ENCODE data around the gene PPFIA3. TPM values are rescaled to one million over a fixed set of nuclear protein-coding genes. Genes with fewer than 3 reads are reported as not detected.

PPFIA3 gene
- total and polyA plus RNA-seq, 5 donors from 2014 or later: 0.11 to 2.6 (median 0.17) TPM; not detected in 1

DNA sequence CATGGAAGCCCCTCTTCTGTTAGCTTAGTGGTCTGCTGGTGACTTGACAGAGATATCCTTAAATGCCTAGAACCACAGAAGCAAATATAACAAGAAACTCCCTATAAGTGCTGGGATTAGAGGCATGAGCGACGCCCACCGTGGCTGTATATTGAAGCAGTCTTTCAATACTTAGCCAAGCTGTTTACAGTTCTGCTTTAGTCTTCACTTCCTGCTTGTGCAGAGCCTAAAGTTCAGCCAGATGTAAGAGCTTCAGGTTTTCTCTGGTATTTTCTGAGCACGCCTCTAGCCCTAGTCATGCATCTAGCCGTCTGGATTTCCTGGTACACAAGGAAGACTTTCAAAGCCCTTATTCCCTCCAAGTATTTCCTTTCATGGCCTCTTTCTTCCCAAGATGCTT is 66.8 kb downstream of the PPFIA3 start:
- H3K9me3 Mint-ChIP-seq: peaks cover 0 to 26% (median 5%) of the 10 kb centered on the region in 7 donors
- DNase-seq (no peak), ATAC-seq (ENCODE audit: low read depth in 2 of 2) (peak in 1 of 2 donors; percentile 56)
- H3K27me3 Mint-ChIP-seq: peaks cover 11% of the 10 kb centered on the region
- no peaks in the 10 kb centered on the region for H3K27me3 ChIP-seq (ENCODE audit: control insufficient read depth, insufficient read depth, low read length)
- peaks cover 5% of the 10 kb centered on the region for H3K4me1 ChIP-seq (ENCODE audit: control insufficient read depth, insufficient read depth, low read length, poor library complexity, severe bottlenecking)
- H3K27ac ChIP-seq (ENCODE audit: insufficient read depth, low read length, poor library complexity, severe bottlenecking): no peak overlapping the region
- H3K36me3 Mint-ChIP-seq: no peaks in the 10 kb centered on the region
- H3K4me1 Mint-ChIP-seq: peaks cover 5 to 17% (median 9%) of the 10 kb centered on the region in 4 donors
- peak overlapping the region in 1 of 3 donors; percentile 27 for H3K27ac Mint-ChIP-seq
- no peak overlapping the region for H3K4me3 Mint-ChIP-seq
- H3K36me3 ChIP-seq (ENCODE audit: control insufficient read depth, insufficient read depth, low read length): no peaks in the 10 kb centered on the region
- no peak overlapping the region for H3K4me3 ChIP-seq (ENCODE audit: low read depth, low read length)
- H3K9me3 ChIP-seq (ENCODE audit: control insufficient read depth in 2 of 2, low read length in 2 of 2): peaks cover 4 to 5% of the 10 kb centered on the region in 2 experiments

DNA sequence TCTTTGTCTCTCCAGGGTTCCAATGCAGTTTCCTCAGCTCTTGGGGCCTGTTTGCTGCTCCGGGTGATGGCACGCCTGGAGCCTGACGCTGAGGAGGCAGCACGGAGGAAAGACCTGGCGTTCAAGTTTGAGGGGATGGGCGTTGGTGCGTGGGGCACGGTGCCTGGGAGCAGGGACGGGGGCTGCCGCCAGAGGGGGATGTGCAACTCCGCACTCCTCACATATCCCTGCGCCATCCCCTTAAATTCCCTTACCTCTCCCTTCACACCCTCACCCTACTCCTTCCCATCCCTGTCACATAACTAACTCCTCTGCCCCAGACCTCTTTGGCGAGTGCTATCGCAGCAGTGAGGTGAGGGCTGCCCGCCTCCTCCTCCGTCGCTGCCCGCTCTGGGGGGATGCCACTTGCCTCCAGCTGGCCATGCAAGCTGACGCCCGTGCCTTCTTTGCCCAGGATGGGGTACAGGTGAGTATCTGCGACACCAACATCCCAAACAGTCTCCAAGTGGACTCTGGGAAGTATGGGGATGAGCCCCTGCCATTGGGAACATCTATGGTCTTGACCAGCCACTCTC is 69.4 kb downstream of the PPFIA3 start:
- Mint-ChIP-seq H3K36me3 (no peaks in the 10 kb centered on the region), H3K9me3 (peaks cover 0 to 20% (median 4%) of the 10 kb centered on the region in 7 donors)
- H3K27me3 ChIP-seq (ENCODE audit: control insufficient read depth, insufficient read depth, low read length): no peaks in the 10 kb centered on the region

GRCh38 chr19:49189259-49189658 is 69.9 kb downstream of the PPFIA3 start:
- Mint-ChIP-seq H3K36me3 (no peaks in the 10 kb centered on the region), H3K4me1 (peaks cover 5 to 17% (median 9%) of the 10 kb centered on the region in 4 donors), H3K4me3 (no peak overlapping the region), H3K27ac (peak overlapping the region in 1 of 3 donors; percentile 43), H3K27me3 (peaks cover 7% of the 10 kb centered on the region), H3K9me3 (peaks cover 0 to 16% (median 0%) of the 10 kb centered on the region in 7 donors)
- H3K4me1 ChIP-seq (ENCODE audit: control insufficient read depth, insufficient read depth, low read length, poor library complexity, severe bottlenecking): peaks cover 5% of the 10 kb centered on the region
- ATAC-seq (ENCODE audit: low read depth in 2 of 2): no peak
- no peak for DNase-seq
- H3K4me3 ChIP-seq (ENCODE audit: low read depth, low read length): no peak overlapping the region
- peaks cover 0 to 2% of the 10 kb centered on the region in 2 experiments for H3K9me3 ChIP-seq (ENCODE audit: control insufficient read depth in 2 of 2, low read length in 2 of 2)
- H3K27ac ChIP-seq (ENCODE audit: insufficient read depth, low read length, poor library complexity, severe bottlenecking): no peak overlapping the region
- no peaks in the 10 kb centered on the region for H3K36me3 ChIP-seq (ENCODE audit: control insufficient read depth, insufficient read depth, low read length)
- H3K27me3 ChIP-seq (ENCODE audit: control insufficient read depth, insufficient read depth, low read length): no peaks in the 10 kb centered on the region

More for the DNA sequence above, 69.4 kb downstream of the PPFIA3 start:
- Mint-ChIP-seq H3K4me3 (no peak overlapping the region), H3K4me1 (peaks cover 5 to 17% (median 9%) of the 10 kb centered on the region in 4 donors), H3K27me3 (peaks cover 7% of the 10 kb centered on the region), H3K27ac (no peak overlapping the region)
- Histone ChIP-seq H3K9me3 (ENCODE audit: control insufficient read depth in 2 of 2, low read length in 2 of 2) (peaks cover 4 to 5% of the 10 kb centered on the region in 2 experiments), H3K27ac (ENCODE audit: insufficient read depth, low read length, poor library complexity, severe bottlenecking) (no peak overlapping the region), H3K4me1 (ENCODE audit: control insufficient read depth, insufficient read depth, low read length, poor library complexity, severe bottlenecking) (peaks cover 5% of the 10 kb centered on the region), H3K36me3 (ENCODE audit: control insufficient read depth, insufficient read depth, low read length) (no peaks in the 10 kb centered on the region), H3K4me3 (ENCODE audit: low read depth, low read length) (no peak overlapping the region)
- ATAC-seq (ENCODE audit: low read depth in 2 of 2) (no peak), DNase-seq (no peak)

GRCh38 chr19:49190781-49191180 is 71.4 kb downstream of the PPFIA3 start:
- no peak for DNase-seq
- Histone ChIP-seq H3K9me3 (ENCODE audit: control insufficient read depth in 2 of 2, low read length in 2 of 2) (no peaks in the 10 kb centered on the region), H3K4me1 (ENCODE audit: control insufficient read depth, insufficient read depth, low read length, poor library complexity, severe bottlenecking) (peaks cover 5% of the 10 kb centered on the region), H3K36me3 (ENCODE audit: control insufficient read depth, insufficient read depth, low read length) (no peaks in the 10 kb centered on the region), H3K27ac (ENCODE audit: insufficient read depth, low read length, poor library complexity, severe bottlenecking) (no peak overlapping the region), H3K27me3 (ENCODE audit: control insufficient read depth, insufficient read depth, low read length) (no peaks in the 10 kb centered on the region), H3K4me3 (ENCODE audit: low read depth, low read length) (no peak overlapping the region)
- no peaks in the 10 kb centered on the region for H3K36me3 Mint-ChIP-seq
- peaks cover 0 to 7% (median 0%) of the 10 kb centered on the region in 7 donors for H3K9me3 Mint-ChIP-seq
- H3K4me1 Mint-ChIP-seq: peaks cover 5 to 17% (median 9%) of the 10 kb centered on the region in 4 donors
- peak overlapping the region in 1 of 3 donors; percentile 32 for H3K27ac Mint-ChIP-seq
- H3K4me3 Mint-ChIP-seq: no peak overlapping the region
- no peak for ATAC-seq (ENCODE audit: low read depth in 2 of 2)
- peaks cover 7% of the 10 kb centered on the region for H3K27me3 Mint-ChIP-seq

- Mint-ChIP-seq H3K27ac (no peak overlapping the region), H3K4me3 (no peak overlapping the region), H3K4me1 (peaks cover 0 to 15% (median 6%) of the 10 kb centered on the region in 4 donors), H3K9me3 (no peaks in the 10 kb centered on the region), H3K27me3 (peaks cover 7% of the 10 kb centered on the region), H3K36me3 (no peaks in the 10 kb centered on the region)
- no peak for DNase-seq
- no peaks in the 10 kb centered on the region for H3K27me3 ChIP-seq (ENCODE audit: control insufficient read depth, insufficient read depth, low read length)
- H3K27ac ChIP-seq (ENCODE audit: insufficient read depth, low read length, poor library complexity, severe bottlenecking): no peak overlapping the region
- no peaks in the 10 kb centered on the region for H3K36me3 ChIP-seq (ENCODE audit: control insufficient read depth, insufficient read depth, low read length)
- peaks cover 5% of the 10 kb centered on the region for H3K4me1 ChIP-seq (ENCODE audit: control insufficient read depth, insufficient read depth, low read length, poor library complexity, severe bottlenecking)
- H3K9me3 ChIP-seq (ENCODE audit: control insufficient read depth in 2 of 2, low read length in 2 of 2): no peaks in the 10 kb centered on the region
- ATAC-seq (ENCODE audit: low read depth in 2 of 2): no peak
- H3K4me3 ChIP-seq (ENCODE audit: low read depth, low read length): no peak overlapping the region
These were observed 74.6 kb downstream of the PPFIA3 start for GRCh38 chr19:49193822-49194394.

DNA sequence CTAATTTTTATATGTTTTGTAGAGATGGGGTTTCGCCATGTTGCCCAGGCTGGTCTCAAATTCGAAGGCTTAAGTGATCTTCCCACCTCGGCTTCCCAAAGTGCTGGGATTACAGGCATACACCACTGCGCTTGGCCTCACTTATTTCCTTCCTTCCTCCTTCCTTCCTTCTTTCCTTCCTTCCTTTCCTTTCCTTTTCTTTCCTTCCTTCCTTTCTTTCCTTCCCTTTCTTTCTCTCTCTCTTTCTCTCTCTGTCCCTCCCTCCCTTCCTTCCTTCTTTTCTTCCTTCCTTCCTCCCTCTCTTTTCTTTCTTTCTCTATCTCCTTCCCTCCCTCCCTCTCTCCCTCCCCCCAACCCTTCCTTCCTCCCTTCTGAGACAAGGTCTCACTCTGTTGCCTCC is 75.1 kb downstream of the PPFIA3 start:
- no peak overlapping the region for H3K27ac ChIP-seq (ENCODE audit: insufficient read depth, low read length, poor library complexity, severe bottlenecking)
- DNase-seq (no peak), ATAC-seq (ENCODE audit: low read depth in 2 of 2) (no peak)
- H3K27me3 ChIP-seq (ENCODE audit: control insufficient read depth, insufficient read depth, low read length): no peaks in the 10 kb centered on the region
- Mint-ChIP-seq H3K27ac (no peak overlapping the region), H3K9me3 (no peaks in the 10 kb centered on the region), H3K4me1 (peaks cover 0 to 13% (median 5%) of the 10 kb centered on the region in 4 donors), H3K4me3 (no peak overlapping the region), H3K36me3 (no peaks in the 10 kb centered on the region), H3K27me3 (peaks cover 9% of the 10 kb centered on the region)
- no peak overlapping the region for H3K4me3 ChIP-seq (ENCODE audit: low read depth, low read length)
- no peaks in the 10 kb centered on the region for H3K9me3 ChIP-seq (ENCODE audit: control insufficient read depth in 2 of 2, low read length in 2 of 2)
- peaks cover 5% of the 10 kb centered on the region for H3K4me1 ChIP-seq (ENCODE audit: control insufficient read depth, insufficient read depth, low read length, poor library complexity, severe bottlenecking)
- H3K36me3 ChIP-seq (ENCODE audit: control insufficient read depth, insufficient read depth, low read length): no peaks in the 10 kb centered on the region

GRCh38 chr19:49196527-49197240 is 77.3 kb downstream of the PPFIA3 start:
- Histone ChIP-seq H3K9me3 (ENCODE audit: control insufficient read depth in 2 of 2, low read length in 2 of 2) (no peaks in the 10 kb centered on the region), H3K27me3 (ENCODE audit: control insufficient read depth, insufficient read depth, low read length) (no peaks in the 10 kb centered on the region), H3K4me3 (ENCODE audit: low read depth, low read length) (no peak overlapping the region), H3K4me1 (ENCODE audit: control insufficient read depth, insufficient read depth, low read length, poor library complexity, severe bottlenecking) (no peaks in the 10 kb centered on the region), H3K36me3 (ENCODE audit: control insufficient read depth, insufficient read depth, low read length) (no peaks in the 10 kb centered on the region), H3K27ac (ENCODE audit: insufficient read depth, low read length, poor library complexity, severe bottlenecking) (no peak overlapping the region)
- no peak for ATAC-seq (ENCODE audit: low read depth in 2 of 2)
- H3K4me1 Mint-ChIP-seq: peaks cover 0 to 5% (median 2%) of the 10 kb centered on the region in 4 donors
- H3K9me3 Mint-ChIP-seq: peaks cover 0 to 1% (median 0%) of the 10 kb centered on the region in 7 donors
- H3K27me3 Mint-ChIP-seq: peaks cover 6% of the 10 kb centered on the region
- DNase-seq: no peak
- H3K4me3 Mint-ChIP-seq: no peak overlapping the region
- no peaks in the 10 kb centered on the region for H3K36me3 Mint-ChIP-seq
- no peak overlapping the region for H3K27ac Mint-ChIP-seq
